Psoas muscle (tissue), 8 donors: ENCODE results near the gene SHISAL1. TPM values are rescaled to one million over a fixed set of nuclear protein-coding genes. Genes with fewer than 3 reads are reported as not detected.

Experiments used
- ATAC-seq, 4 donors: fragments of 200-7000 bp; cut with Tn5 transposase; one replicate each; pipeline ENCODE4 v1.9.1; 2020; ENCODE audit warnings: moderate library complexity in 3 of 4, mild to moderate bottlenecking in 2 of 4
- DNase-seq, 2 donors: peaks; one replicate each; pipeline ENCODE4 v3.0.0-alpha.2; 2020
- H3K27ac ChIP-seq: fragments of 200-600 bp; one replicate; pipeline ENCODE4 v1.8.0; 2022
- H3K27me3 ChIP-seq, 3 donors: fragments of 200-600 bp in 1 of 3; one replicate each; pipeline versions ENCODE4 v1.6.1 to v1.8.0; 2013 to 2022; ENCODE audit warnings: low read length in 2 of 3, mild to moderate bottlenecking in 2 of 3, moderate library complexity in 1 of 3; ENCODE audit not compliant: insufficient read depth in 3 of 3
- H3K36me3 ChIP-seq, 2 donors: fragments of 200-600 bp in 1 of 2; one replicate each; pipeline versions ENCODE4 v1.6.1 to v1.8.0; 2013 to 2022; ENCODE audit warnings: low read depth in 1 of 2, mild to moderate bottlenecking in 1 of 2, moderate library complexity in 1 of 2; ENCODE audit not compliant: insufficient read depth in 1 of 2
- H3K4me1 ChIP-seq: fragments of 200-600 bp; one replicate; pipeline ENCODE4 v1.8.0; 2022
- H3K4me3 ChIP-seq: fragments of 200-600 bp; one replicate; pipeline ENCODE4 v1.8.0; 2022; ENCODE audit warnings: mild to moderate bottlenecking
- H3K9me3 ChIP-seq: fragments of 200-600 bp; one replicate; pipeline ENCODE4 v1.8.0; 2022
- WGBS, 3 donors: extraction: QIAGEN DNeasy Blood & Tissue Kit; methylation state at CpG; one replicate each; pipeline versions ENCODE4 v1.1.6 to v1.1.7; 2013; 5-methylcytosine and 5-hydroxymethylcytosine counted together
- intact Hi-C, 2 donors: fragments of 100-400 bp; cut with DNase I; formaldehyde crosslinking; loops; one replicate each; pipeline versions ENCODE4 v1.11.0 to v1.14.2; 2022
- polyA plus RNA-seq, 3 donors: library from polyadenylated mRNA; stranded (reverse); fragments of 200-250 nt; gene quantifications; one replicate each; pipeline ENCODE4 v1.2.3, GENCODE V29; 2013
- total RNA-seq, 4 donors: library from RNA; stranded (reverse); fragmentation: NEBNext Ultra II Directional in 2 of 4; extraction: Animal tissue kit (Norgen Biotek cat#: 25700) in 2 of 4; gene quantifications; one replicate each; pipeline versions ENCODE4 v1.2.1 to v1.2.4, GENCODE V29; 2021 to 2023
- TF ChIP-seq, protein P1 (sequence below): fragments of 200-600 bp; IDR thresholded peaks from one replicate; pipeline ENCODE4 v1.8.0; 2022; ENCODE audit warnings: antibody characterized with exemption
- donor health status: healthy with polysubstance abuse.
- donor health status: DM: no; HTN: no; CAD: no; lungs with moderate emphysema.
- donor health status: Bipolar disorder and iron deficiency.
- donor health status: healthy.
- donor health status: DM: yes; HTN: yes; CAD: no.
- donor health status: DM: no; HTN: no; CAD: no.
- donor health status: DM: no; HTN: no; CAD: no.
- donor health status: DM: yes; HTN: yes; CAD: no.

The SHISAL1 gene
- total and polyA plus RNA-seq, 7 donors = 0.01 to 0.24 (median 0.06) TPM; not detected in 1

- TF ChIP-seq, protein P1, sequence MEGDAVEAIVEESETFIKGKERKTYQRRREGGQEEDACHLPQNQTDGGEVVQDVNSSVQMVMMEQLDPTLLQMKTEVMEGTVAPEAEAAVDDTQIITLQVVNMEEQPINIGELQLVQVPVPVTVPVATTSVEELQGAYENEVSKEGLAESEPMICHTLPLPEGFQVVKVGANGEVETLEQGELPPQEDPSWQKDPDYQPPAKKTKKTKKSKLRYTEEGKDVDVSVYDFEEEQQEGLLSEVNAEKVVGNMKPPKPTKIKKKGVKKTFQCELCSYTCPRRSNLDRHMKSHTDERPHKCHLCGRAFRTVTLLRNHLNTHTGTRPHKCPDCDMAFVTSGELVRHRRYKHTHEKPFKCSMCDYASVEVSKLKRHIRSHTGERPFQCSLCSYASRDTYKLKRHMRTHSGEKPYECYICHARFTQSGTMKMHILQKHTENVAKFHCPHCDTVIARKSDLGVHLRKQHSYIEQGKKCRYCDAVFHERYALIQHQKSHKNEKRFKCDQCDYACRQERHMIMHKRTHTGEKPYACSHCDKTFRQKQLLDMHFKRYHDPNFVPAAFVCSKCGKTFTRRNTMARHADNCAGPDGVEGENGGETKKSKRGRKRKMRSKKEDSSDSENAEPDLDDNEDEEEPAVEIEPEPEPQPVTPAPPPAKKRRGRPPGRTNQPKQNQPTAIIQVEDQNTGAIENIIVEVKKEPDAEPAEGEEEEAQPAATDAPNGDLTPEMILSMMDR = no peak
- intact Hi-C loops = no loop called here
- Histone ChIP-seq H3K27me3 (peaks cover 0 to 10% (median 4%) of the 10 kb centered on the region in 3 donors), H3K36me3 (no peaks in the 10 kb centered on the region), H3K27ac (no peak overlapping the region), H3K9me3 (no peaks in the 10 kb centered on the region), H3K4me1 (no peaks in the 10 kb centered on the region), H3K4me3 (no peak overlapping the region)
- 30 to 45% (median 38%) methylated on average over 5 of the region's 5 CpGs for WGBS, 3 donors
- ATAC-seq (no peak), DNase-seq (no peak)
Measured at GRCh38 chr22:44195189-44195871, 117.4 kb downstream of the SHISAL1 start.

DNA sequence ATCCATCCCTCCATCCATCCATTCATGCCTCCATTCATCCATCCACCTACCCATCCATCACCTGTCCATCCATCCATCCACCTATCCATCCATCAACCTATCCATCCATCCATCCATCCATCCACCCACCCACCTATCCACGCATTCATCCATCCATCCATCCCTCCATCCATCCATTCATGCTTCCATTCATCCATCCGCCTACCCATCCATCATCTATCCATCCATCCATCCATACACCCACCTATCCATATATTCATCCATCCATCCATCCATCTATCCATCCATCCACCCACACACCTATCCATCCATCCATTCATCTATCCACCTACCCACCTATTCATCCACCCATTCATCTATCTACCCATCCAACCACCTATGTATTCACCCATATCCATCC is 118.2 kb downstream of the SHISAL1 start:
- Histone ChIP-seq H3K9me3 (no peaks in the 10 kb centered on the region), H3K27me3 (peaks cover 0 to 4% (median 4%) of the 10 kb centered on the region in 3 donors), H3K27ac (no peak overlapping the region), H3K4me3 (no peak overlapping the region), H3K36me3 (no peaks in the 10 kb centered on the region), H3K4me1 (no peaks in the 10 kb centered on the region)
- WGBS, 3 donors = 93 to 94% (median 94%) methylated on average over 2 of the region's 2 CpGs
- no peak for DNase-seq
- TF ChIP-seq, protein P1 = no peak
- intact Hi-C loops = no loop called here
- ATAC-seq = no peak

Other genes starting within 250 kb of the SHISAL1 start
- gene PARVG, start 132.0 kb downstream of the SHISAL1 start, total RNA-seq = 1 to 10 TPM; 1.4 to 3.2 (median 2.8) TPM
- gene PARVG, start 132.0 kb downstream of the SHISAL1 start, polyA plus RNA-seq = 1 to 10 TPM in 1 of 3 donors, under 1 TPM in 2; 0.77 to 1.5 (median 0.95) TPM
- 10 to 100 TPM; 16.9 to 25.0 (median 23.1) TPM for gene RTL6, start 185.3 kb upstream of the SHISAL1 start, total RNA-seq
- 10 to 100 TPM in 2 of 3 donors, 1 to 10 TPM in 1; 9.3 to 43.7 (median 20.1) TPM for gene RTL6, start 185.3 kb upstream of the SHISAL1 start, polyA plus RNA-seq